Mesothelial cell of epicardium (in vitro differentiated cells): Measurements from ENCODE around the gene SDC1. TPM values are rescaled to one million over a fixed set of nuclear protein-coding genes. Genes with fewer than 3 reads are reported as not detected.
A peak's percentile ranks its signal among the peaks of the same experiment; 100 is the strongest.

Experiments used
- DNase-seq, 2 experiments: peaks; one replicate each; pipeline ENCODE4 v3.0.0; 2021; ENCODE audit warnings: low spot score in 2 of 2; ENCODE audit not compliant: unreplicated experiment in 2 of 2
- H3K27ac Mint-ChIP-seq: 2 replicates; pipeline ENCODE4 v1.8.0; 2021; ENCODE audit warnings: mixed read lengths
- H3K27me3 Mint-ChIP-seq: 2 replicates; pipeline ENCODE4 v1.8.0; 2021; ENCODE audit warnings: low read depth, mixed read lengths
- H3K36me3 Mint-ChIP-seq: 2 replicates; pipeline ENCODE4 v1.8.0; 2021; ENCODE audit warnings: mixed read lengths
- H3K4me1 Mint-ChIP-seq: 2 replicates; pipeline ENCODE4 v1.8.0; 2021; ENCODE audit warnings: mixed read lengths
- H3K4me3 Mint-ChIP-seq: 2 replicates; pipeline ENCODE4 v1.8.0; 2021; ENCODE audit warnings: mild to moderate bottlenecking, moderate library complexity, mixed read lengths
- H3K9me3 Mint-ChIP-seq: 2 replicates; pipeline ENCODE4 v1.8.0; 2021; ENCODE audit warnings: mixed read lengths
- CTCF ChIP-seq: fragments of 200-600 bp; sonication (generic); IDR thresholded peaks from one replicate; pipeline ENCODE4 v1.5.0; 2021; ENCODE audit warnings: antibody characterized with exemption; ENCODE audit not compliant: unreplicated experiment
- total RNA-seq: library from RNA; stranded (reverse); gene quantifications from 3 replicates; pipeline ENCODE4 v1.2.1, GENCODE V29; 2021

The SDC1 gene
- total RNA-seq, 1 donor from 2014 or later = 50.7 TPM

GRCh38 chr2:20217041-20217970 is 7.6 kb downstream of the SDC1 start:
- DNase-seq = no peak
- H3K4me3 Mint-ChIP-seq = no peak overlapping the region
- H3K36me3 Mint-ChIP-seq = no peaks in the 10 kb centered on the region
- TF ChIP-seq CTCF = no peak
- peaks cover 47% of the 10 kb centered on the region for H3K4me1 Mint-ChIP-seq
- H3K27me3 Mint-ChIP-seq = no peaks in the 10 kb centered on the region
- no peaks in the 10 kb centered on the region for H3K9me3 Mint-ChIP-seq
- H3K27ac Mint-ChIP-seq = no peak overlapping the region

- no peaks in the 10 kb centered on the region for H3K27me3 Mint-ChIP-seq
- no peaks in the 10 kb centered on the region for H3K9me3 Mint-ChIP-seq
- H3K36me3 Mint-ChIP-seq = no peaks in the 10 kb centered on the region
- no peak for TF ChIP-seq CTCF
- DNase-seq = no peak
- peaks cover 42% of the 10 kb centered on the region for H3K4me1 Mint-ChIP-seq
- no peak overlapping the region for H3K27ac Mint-ChIP-seq
- no peak overlapping the region for H3K4me3 Mint-ChIP-seq
Measured at GRCh38 chr2:20216130-20217025, 8.6 kb downstream of the SDC1 start.

- H3K27ac Mint-ChIP-seq = peak overlapping the region; percentile 88
- H3K9me3 Mint-ChIP-seq = no peaks in the 10 kb centered on the region
- no peaks in the 10 kb centered on the region for H3K27me3 Mint-ChIP-seq
- H3K4me3 Mint-ChIP-seq = no peak overlapping the region
- no peak for DNase-seq
- no peaks in the 10 kb centered on the region for H3K36me3 Mint-ChIP-seq
- no peak for TF ChIP-seq CTCF
- H3K4me1 Mint-ChIP-seq = peaks cover 32% of the 10 kb centered on the region
Measured at GRCh38 chr2:20215183-20216040, 9.5 kb downstream of the SDC1 start.

GRCh38 chr2:20214566-20215182 is 10.3 kb downstream of the SDC1 start:
- peak overlapping the region; percentile 88 for H3K27ac Mint-ChIP-seq
- H3K9me3 Mint-ChIP-seq = no peaks in the 10 kb centered on the region
- H3K4me1 Mint-ChIP-seq = peaks cover 30% of the 10 kb centered on the region
- TF ChIP-seq CTCF = no peak
- H3K27me3 Mint-ChIP-seq = no peaks in the 10 kb centered on the region
- H3K4me3 Mint-ChIP-seq = no peak overlapping the region
- H3K36me3 Mint-ChIP-seq = no peaks in the 10 kb centered on the region
- DNase-seq = no peak
